HG03135 (cell line): ENCODE data around the gene RNF126.
A peak's percentile ranks its signal among the peaks of the same experiment; 100 is the strongest.

Experiments used
- ATAC-seq: cut with Tn5 transposase; IDR thresholded peaks from one replicate; pipeline ENCODE4 v1.9.1; 2021; ENCODE audit warnings: mild to moderate bottlenecking, moderate library complexity; ENCODE audit not compliant: unreplicated experiment

The RNF126 gene

GRCh38 chr19:664913-665443 lies 2.0 kb upstream of the RNF126 start:
- no peak for ATAC-seq

- no peak for ATAC-seq
Observed at GRCh38 chr19:663682-664117, 686 bp upstream of the RNF126 start.

- peak; percentile 13 for ATAC-seq
Observed at GRCh38 chr19:662207-662961, 630 bp downstream of the RNF126 start.

GRCh38 chr19:661427-662196 lies 1.4 kb downstream of the RNF126 start:
- no peak for ATAC-seq

GRCh38 chr19:660793-661426 lies 2.1 kb downstream of the RNF126 start:
- ATAC-seq, result no peak

- no peak for ATAC-seq
Observed at GRCh38 chr19:658916-659839, 3.8 kb downstream of the RNF126 start.

- ATAC-seq, result no peak
Observed at GRCh38 chr19:658059-658839, 4.8 kb downstream of the RNF126 start.

GRCh38 chr19:657611-658010 lies 5.4 kb downstream of the RNF126 start:
- ATAC-seq, result no peak

GRCh38 chr19:656751-657559 lies 6.1 kb downstream of the RNF126 start:
- ATAC-seq, result no peak

- no peak for ATAC-seq
Observed at GRCh38 chr19:655691-656090, 7.3 kb downstream of the RNF126 start.

- no peak for ATAC-seq
Observed at GRCh38 chr19:653425-653824, 9.6 kb downstream of the RNF126 start.

- ATAC-seq, result no peak
Observed at GRCh38 chr19:652467-653389, 10.3 kb downstream of the RNF126 start.

GRCh38 chr19:651991-652390 lies 11.0 kb downstream of the RNF126 start:
- no peak for ATAC-seq

- no peak for ATAC-seq
Observed at GRCh38 chr19:651114-651818, 11.7 kb downstream of the RNF126 start.

- no peak for ATAC-seq
Observed at GRCh38 chr19:650121-650520, 12.9 kb downstream of the RNF126 start.

- ATAC-seq, result no peak
Observed at GRCh38 chr19:648904-649801, 13.9 kb downstream of the RNF126 start.
